Prostate gland (tissue), 2 donors: ENCODE results near the gene PML.

Experiments used
- CTCF ChIP-seq, 4 experiments: fragments of 200-600 bp in 2 of 4; fragments of 450-650 bp in 2 of 4; sonication (generic) in 2 of 4; IDR thresholded peaks; 1 replicate in 3 of 4; 2 replicates in 1 of 4; pipeline ENCODE4 v1.5.1; 2016 to 2019; ENCODE audit warnings: antibody characterized with exemption in 4 of 4, mild to moderate bottlenecking in 2 of 4, moderate library complexity in 2 of 4
- POLR2AphosphoS5 ChIP-seq: sonication (generic); formaldehyde crosslinking; IDR thresholded peaks from one replicate; pipeline ENCODE4 v1.6.1; 2017; ENCODE audit warnings: antibody characterized with exemption

- no peak for TF ChIP-seq POLR2AphosphoS5
- no peak for TF ChIP-seq CTCF (IDR thresholded peaks at IDR 0.05)
These were observed 45.5 kb upstream of the PML start for GRCh38 chr15:73948982-73949381.
